ENCODE data around the gene CYP4F22. TPM values are rescaled to one million over a fixed set of nuclear protein-coding genes. Genes with fewer than 3 reads are reported as not detected.

Gene CYP4F22
- total RNA-seq, 1 donor: not detected

GRCh38 chr19:15577184-15577771 lies 69.0 kb downstream of the CYP4F22 start:
- Histone ChIP-seq H3K4me1 (ENCODE audit: insufficient read depth, low read length) (no peaks in the 10 kb centered on the region), H3K4me2 (ENCODE audit: insufficient read depth, low read length) (no peak overlapping the region), H2AFZ (ENCODE audit: low read length) (no peak overlapping the region), H3K79me2 (ENCODE audit: insufficient read depth, low read length) (no peaks in the 10 kb centered on the region), H4K20me1 (ENCODE audit: insufficient read depth, low read length) (no peaks in the 10 kb centered on the region), H3K27ac (ENCODE audit: low read depth, low read length) (no peak overlapping the region), H3K27me3 (ENCODE audit: insufficient read depth, low read length) (no peaks in the 10 kb centered on the region), H3K9me3 (ENCODE audit: low read depth, low read length) (no peaks in the 10 kb centered on the region), H3K36me3 (ENCODE audit: insufficient read depth, low read length) (no peaks in the 10 kb centered on the region), H3K4me3 (ENCODE audit: insufficient read depth, low read length) (no peak overlapping the region)
- no peak for DNase-seq (ENCODE audit: insufficient read length, low spot score, missing footprints)
- TF ChIP-seq CTCF (IDR thresholded peaks at IDR 0.05; ENCODE audit: extremely low read depth, low read depth, low read length): no peak

GRCh38 chr19:15583346-15583745 lies 75.0 kb downstream of the CYP4F22 start:
- no peaks in the 10 kb centered on the region for H3K4me1 ChIP-seq (ENCODE audit: insufficient read depth, low read length)
- H3K27ac ChIP-seq (ENCODE audit: low read depth, low read length): no peak overlapping the region
- no peak for DNase-seq (ENCODE audit: insufficient read length, low spot score, missing footprints)
- TF ChIP-seq CTCF (IDR thresholded peaks at IDR 0.05; ENCODE audit: extremely low read depth, low read depth, low read length): no peak
- no peaks in the 10 kb centered on the region for H3K36me3 ChIP-seq (ENCODE audit: insufficient read depth, low read length)
- no peaks in the 10 kb centered on the region for H3K27me3 ChIP-seq (ENCODE audit: insufficient read depth, low read length)
- H3K4me3 ChIP-seq (ENCODE audit: insufficient read depth, low read length): no peak overlapping the region
- H3K79me2 ChIP-seq (ENCODE audit: insufficient read depth, low read length): no peaks in the 10 kb centered on the region
- no peak overlapping the region for H3K4me2 ChIP-seq (ENCODE audit: insufficient read depth, low read length)
- H3K9me3 ChIP-seq (ENCODE audit: low read depth, low read length): no peaks in the 10 kb centered on the region
- H4K20me1 ChIP-seq (ENCODE audit: insufficient read depth, low read length): no peaks in the 10 kb centered on the region
- no peak overlapping the region for H2AFZ ChIP-seq (ENCODE audit: low read length)

- no peaks in the 10 kb centered on the region for H3K27me3 ChIP-seq (ENCODE audit: insufficient read depth, low read length)
- no peaks in the 10 kb centered on the region for H3K9me3 ChIP-seq (ENCODE audit: low read depth, low read length)
- DNase-seq (ENCODE audit: insufficient read length, low spot score, missing footprints): peak; percentile 47
- no peak overlapping the region for H3K4me3 ChIP-seq (ENCODE audit: insufficient read depth, low read length)
- H3K4me2 ChIP-seq (ENCODE audit: insufficient read depth, low read length): no peak overlapping the region
- no peaks in the 10 kb centered on the region for H4K20me1 ChIP-seq (ENCODE audit: insufficient read depth, low read length)
- H3K27ac ChIP-seq (ENCODE audit: low read depth, low read length): no peak overlapping the region
- H3K36me3 ChIP-seq (ENCODE audit: insufficient read depth, low read length): no peaks in the 10 kb centered on the region
- TF ChIP-seq CTCF (IDR thresholded peaks at IDR 0.05; ENCODE audit: extremely low read depth, low read depth, low read length): no peak
- H2AFZ ChIP-seq (ENCODE audit: low read length): no peak overlapping the region
- H3K4me1 ChIP-seq (ENCODE audit: insufficient read depth, low read length): no peaks in the 10 kb centered on the region
- no peaks in the 10 kb centered on the region for H3K79me2 ChIP-seq (ENCODE audit: insufficient read depth, low read length)
These were observed 75.8 kb downstream of the CYP4F22 start for GRCh38 chr19:15584095-15584494.

GRCh38 chr19:15584541-15585115 lies 76.3 kb downstream of the CYP4F22 start:
- Histone ChIP-seq H3K36me3 (ENCODE audit: insufficient read depth, low read length) (no peaks in the 10 kb centered on the region), H3K79me2 (ENCODE audit: insufficient read depth, low read length) (no peaks in the 10 kb centered on the region), H2AFZ (ENCODE audit: low read length) (no peak overlapping the region), H3K4me1 (ENCODE audit: insufficient read depth, low read length) (no peaks in the 10 kb centered on the region), H3K27ac (ENCODE audit: low read depth, low read length) (no peak overlapping the region), H3K4me3 (ENCODE audit: insufficient read depth, low read length) (no peak overlapping the region), H3K9me3 (ENCODE audit: low read depth, low read length) (no peaks in the 10 kb centered on the region), H3K4me2 (ENCODE audit: insufficient read depth, low read length) (no peak overlapping the region), H3K27me3 (ENCODE audit: insufficient read depth, low read length) (no peaks in the 10 kb centered on the region), H4K20me1 (ENCODE audit: insufficient read depth, low read length) (no peaks in the 10 kb centered on the region)
- peak; percentile 85 for TF ChIP-seq CTCF (IDR thresholded peaks at IDR 0.05; ENCODE audit: extremely low read depth, low read depth, low read length)
- peak; percentile 94 for DNase-seq (ENCODE audit: insufficient read length, low spot score, missing footprints)

All from osteoblast (primary cell).